H1 (cell line): Measurements from ENCODE around the gene NSDHL. TPM values are rescaled to one million over a fixed set of nuclear protein-coding genes. Genes with fewer than 3 reads are reported as not detected.
A peak's percentile ranks its signal among the peaks of the same experiment; 100 is the strongest.

ENCODE experiments used
- NANOG ChIP-seq: IDR thresholded peaks from 2 replicates; pipeline ENCODE4 v1.6.1; 2011; ENCODE audit warnings: low read length, low read depth, mild to moderate bottlenecking, inconsistent platforms; ENCODE audit not compliant: insufficient read depth, poor library complexity, severe bottlenecking
- POLR2AphosphoS5 ChIP-seq: IDR thresholded peaks from 2 replicates; pipeline ENCODE4 v1.6.1; 2011; ENCODE audit warnings: low read depth, low read length
- SRF ChIP-seq: IDR thresholded peaks from 2 replicates; pipeline ENCODE4 v1.6.1; 2011; ENCODE audit warnings: mild to moderate bottlenecking, low read depth, low read length, moderate library complexity
- SUZ12 ChIP-seq: fragments of 200-600 bp; sonication (generic); IDR thresholded peaks from 2 replicates; pipeline ENCODE4 v1.6.1; 2012; ENCODE audit warnings: mild to moderate bottlenecking, inconsistent platforms, low read length, moderate library complexity, mixed read lengths
- TAF1 ChIP-seq: IDR thresholded peaks from 2 replicates; pipeline ENCODE4 v1.6.1; 2011; ENCODE audit warnings: mild to moderate bottlenecking, low read depth, low read length
- TEAD4 ChIP-seq: IDR thresholded peaks from 2 replicates; pipeline ENCODE4 v1.6.1; 2012; ENCODE audit warnings: low read depth, low read length, inconsistent platforms, mixed read lengths
- polyA plus RNA-seq, 7 experiments: library from polyadenylated mRNA; depleted of rRNA in 3 of 7; stranded (reverse) in 5 of 7; unstranded in 2 of 7; fragments of >200 nt in 5 of 7; fragments of 200-250 nt in 2 of 7; gene quantifications; 1 replicate in 5 of 7; 2 replicates in 1 of 7; 4 replicates in 1 of 7; pipeline versions ENCODE4 v1.2.1 to v1.2.3, GENCODE V29; 2011 to 2013; ENCODE audit warnings: missing spikeins in 2 of 7, mixed read lengths in 2 of 7
- total RNA-seq: library from RNA; stranded (reverse); fragmentation: NEBNext Ultra II Directional; extraction: Animal tissue kit (Norgen Biotek cat#: 25700); gene quantifications from 2 replicates; pipeline ENCODE4 v1.2.1, GENCODE V29; 2021
- TF ChIP-seq, protein P1 (sequence below): fragments of 300-600 bp; sonication (generic); IDR thresholded peaks from 2 replicates; pipeline ENCODE4 v1.7.1; 2012; ENCODE audit warnings: low read length, moderate library complexity, mild to moderate bottlenecking, inconsistent platforms; ENCODE audit not compliant: insufficient replicate concordance
- TF ChIP-seq, protein P2 (sequence below): IDR thresholded peaks from 2 replicates; pipeline ENCODE4 v1.6.1; 2011; ENCODE audit warnings: low read depth, mild to moderate bottlenecking, low read length; ENCODE audit not compliant: insufficient read depth

Gene NSDHL
- total and polyA plus RNA-seq, 2 of the 8 experiments (the other 6 are each of a cell fraction or from before 2014, with no cell fraction given), result 31.5 to 34.6 TPM

DNA sequence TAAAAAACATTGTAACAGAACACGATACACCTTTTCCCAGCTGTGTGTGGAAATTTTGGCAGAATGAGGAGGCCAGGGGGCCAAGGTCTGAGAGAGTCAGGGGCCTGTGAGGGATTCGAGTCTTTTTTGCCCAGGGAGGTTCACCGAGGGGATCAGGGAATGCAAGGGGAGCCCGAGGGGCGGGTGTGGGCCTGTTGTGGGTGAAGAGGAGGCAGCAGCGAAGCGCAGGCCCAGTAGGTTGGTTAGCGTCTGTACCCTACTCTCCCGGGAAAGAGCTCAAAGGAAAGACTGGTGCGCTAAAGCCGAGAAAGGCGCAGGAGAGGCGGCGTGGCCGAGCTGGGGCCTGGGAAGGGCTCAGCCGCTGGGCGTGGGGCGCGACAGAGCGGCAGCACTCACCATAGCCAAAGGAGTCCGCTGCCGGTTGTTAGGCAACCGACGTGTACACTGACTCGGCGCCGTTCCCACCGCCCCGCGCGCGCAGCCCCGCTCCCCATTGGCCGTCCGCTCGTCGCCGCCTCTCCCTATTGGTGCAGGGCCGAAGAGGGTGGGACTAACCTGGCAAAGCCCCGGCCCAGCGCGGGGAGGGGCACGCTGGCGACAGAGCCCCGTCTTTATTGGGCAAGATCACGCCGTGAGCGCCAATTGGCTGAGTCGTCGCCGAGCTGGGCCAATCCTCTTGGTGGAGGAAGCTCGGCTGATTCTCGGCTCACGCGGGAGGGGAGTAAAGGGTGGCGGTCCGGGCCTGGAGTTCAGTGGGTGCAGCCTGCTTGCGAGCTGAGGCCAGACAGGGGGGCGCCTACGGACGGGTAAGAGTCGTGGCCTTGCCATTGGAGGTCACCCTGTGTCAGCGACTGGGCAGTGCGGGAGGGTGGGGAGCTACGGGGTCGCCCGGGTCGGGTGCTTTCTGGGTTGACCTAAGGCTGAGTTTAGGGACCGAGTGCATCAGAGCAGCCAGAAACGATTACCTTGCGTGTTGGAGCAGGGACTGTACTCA is at the start of gene NSDHL, which contains the start of gene CETN2 (continued):
- TF ChIP-seq, protein P1, sequence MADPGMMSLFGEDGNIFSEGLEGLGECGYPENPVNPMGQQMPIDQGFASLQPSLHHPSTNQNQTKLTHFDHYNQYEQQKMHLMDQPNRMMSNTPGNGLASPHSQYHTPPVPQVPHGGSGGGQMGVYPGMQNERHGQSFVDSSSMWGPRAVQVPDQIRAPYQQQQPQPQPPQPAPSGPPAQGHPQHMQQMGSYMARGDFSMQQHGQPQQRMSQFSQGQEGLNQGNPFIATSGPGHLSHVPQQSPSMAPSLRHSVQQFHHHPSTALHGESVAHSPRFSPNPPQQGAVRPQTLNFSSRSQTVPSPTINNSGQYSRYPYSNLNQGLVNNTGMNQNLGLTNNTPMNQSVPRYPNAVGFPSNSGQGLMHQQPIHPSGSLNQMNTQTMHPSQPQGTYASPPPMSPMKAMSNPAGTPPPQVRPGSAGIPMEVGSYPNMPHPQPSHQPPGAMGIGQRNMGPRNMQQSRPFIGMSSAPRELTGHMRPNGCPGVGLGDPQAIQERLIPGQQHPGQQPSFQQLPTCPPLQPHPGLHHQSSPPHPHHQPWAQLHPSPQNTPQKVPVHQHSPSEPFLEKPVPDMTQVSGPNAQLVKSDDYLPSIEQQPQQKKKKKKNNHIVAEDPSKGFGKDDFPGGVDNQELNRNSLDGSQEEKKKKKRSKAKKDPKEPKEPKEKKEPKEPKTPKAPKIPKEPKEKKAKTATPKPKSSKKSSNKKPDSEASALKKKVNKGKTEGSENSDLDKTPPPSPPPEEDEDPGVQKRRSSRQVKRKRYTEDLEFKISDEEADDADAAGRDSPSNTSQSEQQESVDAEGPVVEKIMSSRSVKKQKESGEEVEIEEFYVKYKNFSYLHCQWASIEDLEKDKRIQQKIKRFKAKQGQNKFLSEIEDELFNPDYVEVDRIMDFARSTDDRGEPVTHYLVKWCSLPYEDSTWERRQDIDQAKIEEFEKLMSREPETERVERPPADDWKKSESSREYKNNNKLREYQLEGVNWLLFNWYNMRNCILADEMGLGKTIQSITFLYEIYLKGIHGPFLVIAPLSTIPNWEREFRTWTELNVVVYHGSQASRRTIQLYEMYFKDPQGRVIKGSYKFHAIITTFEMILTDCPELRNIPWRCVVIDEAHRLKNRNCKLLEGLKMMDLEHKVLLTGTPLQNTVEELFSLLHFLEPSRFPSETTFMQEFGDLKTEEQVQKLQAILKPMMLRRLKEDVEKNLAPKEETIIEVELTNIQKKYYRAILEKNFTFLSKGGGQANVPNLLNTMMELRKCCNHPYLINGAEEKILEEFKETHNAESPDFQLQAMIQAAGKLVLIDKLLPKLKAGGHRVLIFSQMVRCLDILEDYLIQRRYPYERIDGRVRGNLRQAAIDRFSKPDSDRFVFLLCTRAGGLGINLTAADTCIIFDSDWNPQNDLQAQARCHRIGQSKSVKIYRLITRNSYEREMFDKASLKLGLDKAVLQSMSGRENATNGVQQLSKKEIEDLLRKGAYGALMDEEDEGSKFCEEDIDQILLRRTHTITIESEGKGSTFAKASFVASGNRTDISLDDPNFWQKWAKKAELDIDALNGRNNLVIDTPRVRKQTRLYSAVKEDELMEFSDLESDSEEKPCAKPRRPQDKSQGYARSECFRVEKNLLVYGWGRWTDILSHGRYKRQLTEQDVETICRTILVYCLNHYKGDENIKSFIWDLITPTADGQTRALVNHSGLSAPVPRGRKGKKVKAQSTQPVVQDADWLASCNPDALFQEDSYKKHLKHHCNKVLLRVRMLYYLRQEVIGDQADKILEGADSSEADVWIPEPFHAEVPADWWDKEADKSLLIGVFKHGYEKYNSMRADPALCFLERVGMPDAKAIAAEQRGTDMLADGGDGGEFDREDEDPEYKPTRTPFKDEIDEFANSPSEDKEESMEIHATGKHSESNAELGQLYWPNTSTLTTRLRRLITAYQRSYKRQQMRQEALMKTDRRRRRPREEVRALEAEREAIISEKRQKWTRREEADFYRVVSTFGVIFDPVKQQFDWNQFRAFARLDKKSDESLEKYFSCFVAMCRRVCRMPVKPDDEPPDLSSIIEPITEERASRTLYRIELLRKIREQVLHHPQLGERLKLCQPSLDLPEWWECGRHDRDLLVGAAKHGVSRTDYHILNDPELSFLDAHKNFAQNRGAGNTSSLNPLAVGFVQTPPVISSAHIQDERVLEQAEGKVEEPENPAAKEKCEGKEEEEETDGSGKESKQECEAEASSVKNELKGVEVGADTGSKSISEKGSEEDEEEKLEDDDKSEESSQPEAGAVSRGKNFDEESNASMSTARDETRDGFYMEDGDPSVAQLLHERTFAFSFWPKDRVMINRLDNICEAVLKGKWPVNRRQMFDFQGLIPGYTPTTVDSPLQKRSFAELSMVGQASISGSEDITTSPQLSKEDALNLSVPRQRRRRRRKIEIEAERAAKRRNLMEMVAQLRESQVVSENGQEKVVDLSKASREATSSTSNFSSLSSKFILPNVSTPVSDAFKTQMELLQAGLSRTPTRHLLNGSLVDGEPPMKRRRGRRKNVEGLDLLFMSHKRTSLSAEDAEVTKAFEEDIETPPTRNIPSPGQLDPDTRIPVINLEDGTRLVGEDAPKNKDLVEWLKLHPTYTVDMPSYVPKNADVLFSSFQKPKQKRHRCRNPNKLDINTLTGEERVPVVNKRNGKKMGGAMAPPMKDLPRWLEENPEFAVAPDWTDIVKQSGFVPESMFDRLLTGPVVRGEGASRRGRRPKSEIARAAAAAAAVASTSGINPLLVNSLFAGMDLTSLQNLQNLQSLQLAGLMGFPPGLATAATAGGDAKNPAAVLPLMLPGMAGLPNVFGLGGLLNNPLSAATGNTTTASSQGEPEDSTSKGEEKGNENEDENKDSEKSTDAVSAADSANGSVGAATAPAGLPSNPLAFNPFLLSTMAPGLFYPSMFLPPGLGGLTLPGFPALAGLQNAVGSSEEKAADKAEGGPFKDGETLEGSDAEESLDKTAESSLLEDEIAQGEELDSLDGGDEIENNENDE, result no peak
- TF ChIP-seq SUZ12 (no peak), POLR2AphosphoS5 (peak; percentile 22; the same call in 1 of the 2 replicates), TAF1 (peak; percentile 61; the same call in 1 of the 2 replicates), NANOG (no peak), TEAD4 (no peak), SRF (no peak)
- TF ChIP-seq, protein P2, sequence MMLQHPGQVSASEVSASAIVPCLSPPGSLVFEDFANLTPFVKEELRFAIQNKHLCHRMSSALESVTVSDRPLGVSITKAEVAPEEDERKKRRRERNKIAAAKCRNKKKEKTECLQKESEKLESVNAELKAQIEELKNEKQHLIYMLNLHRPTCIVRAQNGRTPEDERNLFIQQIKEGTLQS, result no peak
